Epithelial cell of proximal tubule (primary cell): ENCODE results near the gene KCNJ14. TPM values are rescaled to one million over a fixed set of nuclear protein-coding genes. Genes with fewer than 3 reads are reported as not detected.

ENCODE experiments used
- DNase-seq: peaks from one replicate; pipeline ENCODE4 v3.0.0-alpha.2; 2011; ENCODE audit warnings: low read depth
- H3K4me3 ChIP-seq: 2 replicates; pipeline ENCODE4 v1.5.1; 2011; ENCODE audit warnings: low read depth, mild to moderate bottlenecking, low read length
- total RNA-seq: library from RNA; depleted of rRNA; stranded (reverse); fragments of >200 nt; gene quantifications from 2 replicates; pipeline ENCODE4 v1.2.3, GENCODE V29; 2015
- TF ChIP-seq, protein P1 (sequence below): conservative IDR thresholded peaks from 2 replicates; pipeline ENCODE4 v1.5.1; 2012; ENCODE audit warnings: low read depth, mild to moderate bottlenecking, low read length

KCNJ14 gene
- total RNA-seq, 1 donor from 2014 or later = 0.06 TPM

GRCh38 chr19:48418317-48419064, 36.9 kb upstream of the KCNJ14 start:
- no peak overlapping the region for H3K4me3 ChIP-seq
- DNase-seq = no peak
- TF ChIP-seq, protein P1, sequence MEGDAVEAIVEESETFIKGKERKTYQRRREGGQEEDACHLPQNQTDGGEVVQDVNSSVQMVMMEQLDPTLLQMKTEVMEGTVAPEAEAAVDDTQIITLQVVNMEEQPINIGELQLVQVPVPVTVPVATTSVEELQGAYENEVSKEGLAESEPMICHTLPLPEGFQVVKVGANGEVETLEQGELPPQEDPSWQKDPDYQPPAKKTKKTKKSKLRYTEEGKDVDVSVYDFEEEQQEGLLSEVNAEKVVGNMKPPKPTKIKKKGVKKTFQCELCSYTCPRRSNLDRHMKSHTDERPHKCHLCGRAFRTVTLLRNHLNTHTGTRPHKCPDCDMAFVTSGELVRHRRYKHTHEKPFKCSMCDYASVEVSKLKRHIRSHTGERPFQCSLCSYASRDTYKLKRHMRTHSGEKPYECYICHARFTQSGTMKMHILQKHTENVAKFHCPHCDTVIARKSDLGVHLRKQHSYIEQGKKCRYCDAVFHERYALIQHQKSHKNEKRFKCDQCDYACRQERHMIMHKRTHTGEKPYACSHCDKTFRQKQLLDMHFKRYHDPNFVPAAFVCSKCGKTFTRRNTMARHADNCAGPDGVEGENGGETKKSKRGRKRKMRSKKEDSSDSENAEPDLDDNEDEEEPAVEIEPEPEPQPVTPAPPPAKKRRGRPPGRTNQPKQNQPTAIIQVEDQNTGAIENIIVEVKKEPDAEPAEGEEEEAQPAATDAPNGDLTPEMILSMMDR = no peak

- DNase-seq = no peak
- H3K4me3 ChIP-seq = no peak overlapping the region
- TF ChIP-seq, protein P1 = no peak
Measured at GRCh38 chr19:48419158-48419920, 36.0 kb upstream of the KCNJ14 start.

- TF ChIP-seq, protein P1 = no peak
- DNase-seq = no peak
- no peak overlapping the region for H3K4me3 ChIP-seq
Measured at GRCh38 chr19:48421548-48421947, 33.8 kb upstream of the KCNJ14 start.

- no peak overlapping the region for H3K4me3 ChIP-seq
- DNase-seq = no peak
- TF ChIP-seq, protein P1 = no peak
Measured at GRCh38 chr19:48424694-48425219, 30.6 kb upstream of the KCNJ14 start.

DNA sequence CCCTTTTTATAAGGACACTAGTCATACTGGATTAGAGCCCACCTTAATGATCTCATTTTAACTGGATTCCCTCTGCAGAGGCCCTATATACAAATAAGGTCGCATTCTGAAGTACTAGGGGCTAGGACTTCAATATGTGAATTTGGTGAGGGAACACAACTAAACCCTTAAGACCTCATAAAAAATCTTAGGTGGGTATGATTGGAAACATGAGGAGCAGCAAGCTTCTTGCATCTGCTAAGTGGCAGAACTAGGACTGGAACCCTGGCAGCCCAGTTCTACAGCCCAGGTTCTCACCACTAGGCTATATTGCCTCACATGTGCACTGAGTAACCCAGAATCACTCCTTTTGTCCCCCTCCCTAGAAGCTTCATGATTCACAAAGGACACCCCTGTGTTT, 26.7 kb upstream of the KCNJ14 start:
- TF ChIP-seq, protein P1 = no peak
- H3K4me3 ChIP-seq = no peak overlapping the region
- no peak for DNase-seq

GRCh38 chr19:48433337-48433736, 22.0 kb upstream of the KCNJ14 start:
- H3K4me3 ChIP-seq = no peak overlapping the region
- no peak for DNase-seq
- TF ChIP-seq, protein P1 = no peak
